Measurements from ENCODE around the gene MRPL48.

The MRPL48 gene

DNA sequence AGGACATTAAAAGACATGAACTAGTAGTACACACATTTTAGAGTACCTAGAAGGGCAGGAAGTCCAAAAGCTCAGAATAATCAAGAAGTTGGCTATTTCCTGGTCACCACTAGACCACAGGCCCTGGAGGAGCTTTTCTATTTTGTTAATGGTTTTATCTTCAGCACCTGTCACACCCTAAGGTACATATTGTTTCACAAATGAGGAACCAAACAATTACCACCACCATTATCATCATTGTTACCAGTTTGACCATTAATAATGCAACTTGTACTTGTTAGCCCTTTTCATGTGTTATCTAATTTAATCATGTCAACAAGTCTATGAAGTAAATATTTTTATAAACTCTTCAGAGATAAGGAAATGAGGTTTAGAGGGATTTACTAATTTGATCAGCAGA is 4.9 kb downstream of the MRPL48 start:
- Mint-ChIP-seq H3K9me3 (no peaks in the 10 kb centered on the region), H3K4me1 (ENCODE audit: low read depth) (peaks cover 13% of the 10 kb centered on the region), H3K36me3 (ENCODE audit: low read depth) (peaks cover 5% of the 10 kb centered on the region), H3K27ac (no peak overlapping the region), H3K27me3 (ENCODE audit: low read depth) (no peaks in the 10 kb centered on the region), H3K4me3 (no peak overlapping the region)

DNA sequence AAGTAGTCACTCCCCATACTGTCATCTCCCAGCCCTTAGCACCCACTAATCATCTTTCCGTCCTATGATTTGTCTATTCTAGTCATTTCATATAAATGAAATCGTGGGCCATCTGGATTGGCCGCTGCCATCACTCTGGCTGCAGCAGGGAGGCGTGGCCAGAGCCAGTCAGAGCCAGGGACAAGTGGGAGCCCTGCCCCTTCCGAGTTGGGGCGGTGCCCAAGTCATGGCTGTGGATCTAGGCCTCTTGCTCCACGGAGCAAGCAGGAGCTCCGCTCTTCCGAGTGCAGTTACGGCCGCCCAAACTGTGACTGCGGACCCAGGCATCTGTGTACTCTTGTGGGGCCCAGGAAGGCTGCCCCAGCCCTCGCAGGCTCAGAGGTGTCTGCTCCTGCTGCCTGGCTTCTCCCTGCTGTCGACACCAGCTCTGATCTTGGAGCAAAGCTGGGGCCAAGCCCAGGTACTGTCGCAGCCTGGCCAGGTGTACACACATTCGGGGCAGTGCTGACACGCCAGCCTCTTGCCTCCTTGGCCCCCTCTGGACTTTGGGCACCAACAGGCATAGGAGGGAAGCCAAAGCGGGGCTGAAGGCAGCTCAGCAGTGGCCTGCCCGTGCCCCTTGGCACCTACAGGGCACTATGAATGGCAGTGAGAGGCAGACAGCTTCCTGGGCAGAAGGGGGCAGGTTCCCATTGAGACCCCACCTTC is 8.4 kb downstream of the MRPL48 start:
- no peaks in the 10 kb centered on the region for H3K27me3 Mint-ChIP-seq (ENCODE audit: low read depth)
- peaks cover 3% of the 10 kb centered on the region for H3K4me1 Mint-ChIP-seq (ENCODE audit: low read depth)
- no peaks in the 10 kb centered on the region for H3K9me3 Mint-ChIP-seq
- H3K27ac Mint-ChIP-seq: no peak overlapping the region
- peaks cover 3% of the 10 kb centered on the region for H3K36me3 Mint-ChIP-seq (ENCODE audit: low read depth)
- H3K4me3 Mint-ChIP-seq: no peak overlapping the region

DNA sequence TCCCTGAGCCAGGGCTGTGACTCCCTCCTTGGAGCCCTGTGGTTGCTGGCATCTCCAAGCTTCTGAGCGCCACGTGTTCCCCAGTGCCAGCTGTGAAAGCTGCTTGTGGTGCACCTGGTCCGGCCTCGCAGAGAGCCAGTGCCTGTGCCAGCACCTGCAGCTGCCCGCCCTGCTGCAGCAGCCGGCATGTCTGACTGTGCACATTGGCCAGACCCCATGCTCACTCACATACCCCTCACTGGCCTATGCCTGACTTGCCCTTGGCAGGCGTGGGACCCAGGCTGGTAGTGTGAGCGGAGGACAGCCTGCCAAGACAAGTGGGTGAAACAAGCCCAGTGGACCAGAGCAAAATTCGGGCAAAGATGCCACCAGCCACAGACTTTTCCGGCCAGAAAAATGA is 9.8 kb downstream of the MRPL48 start:
- no peak overlapping the region for H3K4me3 Mint-ChIP-seq
- peaks cover 3% of the 10 kb centered on the region for H3K36me3 Mint-ChIP-seq (ENCODE audit: low read depth)
- no peaks in the 10 kb centered on the region for H3K27me3 Mint-ChIP-seq (ENCODE audit: low read depth)
- H3K27ac Mint-ChIP-seq: no peak overlapping the region
- no peaks in the 10 kb centered on the region for H3K9me3 Mint-ChIP-seq
- H3K4me1 Mint-ChIP-seq (ENCODE audit: low read depth): peaks cover 3% of the 10 kb centered on the region

DNA sequence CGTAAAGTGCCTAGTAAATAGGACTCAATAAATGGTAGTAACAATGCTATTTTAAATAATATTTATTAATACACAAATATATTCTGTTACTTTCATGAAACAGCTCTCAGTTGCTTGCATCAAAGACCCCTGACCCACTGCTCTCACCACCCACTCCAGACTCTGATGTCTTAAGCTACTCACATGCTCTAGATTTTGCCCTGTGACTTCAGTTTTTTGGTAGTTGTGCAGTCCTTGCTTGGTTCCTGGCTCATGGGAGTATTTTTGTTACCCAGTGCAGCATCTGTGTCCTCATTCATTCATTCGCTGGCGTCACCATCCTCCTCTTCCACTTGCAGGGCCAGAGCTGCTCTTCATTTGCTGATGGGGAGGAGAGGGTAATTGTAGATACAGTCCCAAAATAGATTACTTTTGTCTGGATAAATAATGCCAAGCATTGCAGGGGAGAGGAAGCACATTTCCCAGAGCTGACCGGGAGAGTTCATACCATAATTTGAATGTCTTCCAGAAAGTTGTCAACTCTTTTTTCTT is 12.7 kb downstream of the MRPL48 start:
- no peaks in the 10 kb centered on the region for H3K36me3 Mint-ChIP-seq (ENCODE audit: low read depth)

DNA sequence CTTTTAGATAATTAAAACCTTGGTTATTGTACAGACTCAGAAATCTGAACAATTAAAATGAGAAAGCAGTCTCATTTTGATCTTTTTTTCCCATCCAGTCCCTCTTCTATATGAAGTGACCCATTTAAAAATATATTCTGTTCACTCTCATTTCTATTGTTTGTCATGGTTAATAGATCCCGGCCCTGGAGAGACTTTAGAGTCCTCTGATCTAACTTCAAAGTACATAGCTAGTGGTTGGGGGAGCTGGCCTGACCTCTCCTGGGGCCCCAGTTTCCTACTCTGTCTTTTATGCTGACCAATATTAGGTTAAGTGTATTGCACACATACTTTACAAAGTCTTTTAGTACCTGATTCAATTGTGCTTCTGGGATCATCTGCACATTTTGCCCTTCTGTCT is 13.5 kb downstream of the MRPL48 start:
- no peaks in the 10 kb centered on the region for H3K4me1 Mint-ChIP-seq (ENCODE audit: low read depth)

More for the DNA sequence above, 12.7 kb downstream of the MRPL48 start:
- H3K4me3 Mint-ChIP-seq: no peak overlapping the region
- H3K27me3 Mint-ChIP-seq (ENCODE audit: low read depth): no peaks in the 10 kb centered on the region
- H3K27ac Mint-ChIP-seq: no peak overlapping the region
- no peaks in the 10 kb centered on the region for H3K9me3 Mint-ChIP-seq
- no peaks in the 10 kb centered on the region for H3K4me1 Mint-ChIP-seq (ENCODE audit: low read depth)

DNA sequence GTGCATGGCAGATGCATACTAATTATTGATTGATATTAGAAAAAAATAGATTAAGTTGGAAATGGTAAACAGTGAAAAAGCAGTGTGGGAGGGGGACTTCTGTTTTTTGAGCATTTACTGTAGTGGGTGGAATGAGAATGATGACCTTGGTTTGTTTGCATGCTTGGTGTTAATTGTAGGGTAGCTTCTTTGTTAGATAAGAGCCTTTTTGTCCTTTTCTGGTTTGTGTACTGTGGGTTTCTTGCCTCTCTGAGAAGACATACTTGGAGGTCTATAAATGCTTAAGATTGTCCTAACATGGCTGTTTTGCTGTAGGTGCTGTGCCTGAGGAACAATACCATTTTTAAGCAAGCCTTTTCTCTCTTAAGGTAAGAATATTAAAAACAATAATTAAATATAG is 17.0 kb downstream of the MRPL48 start:
- peaks cover 12% of the 10 kb centered on the region for H3K36me3 Mint-ChIP-seq (ENCODE audit: low read depth)
- H3K27me3 Mint-ChIP-seq (ENCODE audit: low read depth): no peaks in the 10 kb centered on the region
- no peaks in the 10 kb centered on the region for H3K9me3 Mint-ChIP-seq
- no peak overlapping the region for H3K27ac Mint-ChIP-seq
- no peak overlapping the region for H3K4me3 Mint-ChIP-seq
- no peaks in the 10 kb centered on the region for H3K4me1 Mint-ChIP-seq (ENCODE audit: low read depth)

More for the DNA sequence above, 13.5 kb downstream of the MRPL48 start:
- H3K4me3 Mint-ChIP-seq: no peak overlapping the region
- no peaks in the 10 kb centered on the region for H3K9me3 Mint-ChIP-seq
- peaks cover 3% of the 10 kb centered on the region for H3K36me3 Mint-ChIP-seq (ENCODE audit: low read depth)
- H3K27ac Mint-ChIP-seq: no peak overlapping the region
- H3K27me3 Mint-ChIP-seq (ENCODE audit: low read depth): no peaks in the 10 kb centered on the region

DNA sequence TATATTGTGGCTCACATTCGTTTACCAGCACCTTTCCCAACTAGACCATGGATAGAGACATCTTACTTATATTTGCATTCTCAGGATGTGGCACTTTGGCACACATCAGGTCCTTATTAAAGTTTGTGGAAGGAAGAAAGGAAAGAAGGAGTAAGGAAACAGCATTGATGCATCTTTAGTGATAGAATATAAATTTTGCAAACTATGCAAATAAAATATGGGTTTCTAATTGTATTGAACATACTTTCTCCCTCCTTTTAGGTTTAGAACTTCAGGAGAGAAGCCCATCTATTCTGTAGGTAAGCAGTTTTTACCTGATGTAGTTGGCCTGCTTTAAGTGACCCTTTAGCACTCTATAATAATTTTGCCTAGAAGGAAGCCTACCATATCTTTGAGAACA is 20.4 kb downstream of the MRPL48 start:
- Mint-ChIP-seq H3K4me3 (no peak overlapping the region), H3K36me3 (ENCODE audit: low read depth) (peaks cover 18% of the 10 kb centered on the region), H3K27me3 (ENCODE audit: low read depth) (no peaks in the 10 kb centered on the region), H3K9me3 (no peaks in the 10 kb centered on the region), H3K27ac (no peak overlapping the region), H3K4me1 (ENCODE audit: low read depth) (no peaks in the 10 kb centered on the region)

DNA sequence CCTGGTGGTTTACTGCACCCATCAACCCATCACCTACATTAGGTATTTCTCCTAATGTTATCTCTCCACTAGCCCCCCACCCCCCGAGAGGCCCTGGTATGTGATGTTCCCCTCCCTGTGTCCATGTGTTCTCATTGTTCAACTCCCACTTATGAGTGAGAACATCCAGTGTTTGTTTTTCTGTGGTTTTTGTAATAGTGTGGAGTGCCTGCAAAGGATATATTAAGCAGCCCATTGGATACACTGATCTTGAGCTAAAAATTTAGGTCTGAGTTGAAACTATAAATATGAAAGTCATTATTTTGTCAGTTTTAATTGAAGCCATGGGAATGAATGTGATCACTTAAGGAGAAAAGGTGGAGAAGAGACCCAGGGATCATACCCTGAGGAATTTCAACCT is 23.0 kb downstream of the MRPL48 start:
- no peaks in the 10 kb centered on the region for H3K4me1 Mint-ChIP-seq (ENCODE audit: low read depth)
- H3K27ac Mint-ChIP-seq: no peak overlapping the region
- no peak overlapping the region for H3K4me3 Mint-ChIP-seq
- H3K9me3 Mint-ChIP-seq: no peaks in the 10 kb centered on the region
- peaks cover 18% of the 10 kb centered on the region for H3K36me3 Mint-ChIP-seq (ENCODE audit: low read depth)
- no peaks in the 10 kb centered on the region for H3K27me3 Mint-ChIP-seq (ENCODE audit: low read depth)

DNA sequence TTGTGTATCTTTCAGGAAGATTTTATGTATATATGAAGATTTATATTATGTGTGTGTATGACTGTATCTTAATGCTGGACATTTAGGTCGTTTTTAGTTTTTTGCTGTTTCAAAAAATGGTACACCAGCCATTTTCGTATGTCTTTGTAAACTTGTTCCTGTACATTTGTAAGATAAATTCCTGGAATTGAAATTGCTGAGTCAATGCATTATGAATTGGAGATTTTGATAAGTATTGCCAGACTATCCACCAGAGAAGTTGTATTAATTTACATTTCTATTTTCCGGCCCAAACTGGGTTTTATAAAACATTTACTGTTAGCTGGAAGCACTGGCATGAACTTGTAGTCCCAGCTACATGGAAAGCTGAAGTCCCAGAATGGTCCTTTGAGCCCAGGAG is 24.6 kb downstream of the MRPL48 start:
- Mint-ChIP-seq H3K36me3 (ENCODE audit: low read depth) (peaks cover 12% of the 10 kb centered on the region), H3K27me3 (ENCODE audit: low read depth) (no peaks in the 10 kb centered on the region), H3K4me1 (ENCODE audit: low read depth) (no peaks in the 10 kb centered on the region), H3K9me3 (no peaks in the 10 kb centered on the region), H3K4me3 (no peak overlapping the region), H3K27ac (no peak overlapping the region)

DNA sequence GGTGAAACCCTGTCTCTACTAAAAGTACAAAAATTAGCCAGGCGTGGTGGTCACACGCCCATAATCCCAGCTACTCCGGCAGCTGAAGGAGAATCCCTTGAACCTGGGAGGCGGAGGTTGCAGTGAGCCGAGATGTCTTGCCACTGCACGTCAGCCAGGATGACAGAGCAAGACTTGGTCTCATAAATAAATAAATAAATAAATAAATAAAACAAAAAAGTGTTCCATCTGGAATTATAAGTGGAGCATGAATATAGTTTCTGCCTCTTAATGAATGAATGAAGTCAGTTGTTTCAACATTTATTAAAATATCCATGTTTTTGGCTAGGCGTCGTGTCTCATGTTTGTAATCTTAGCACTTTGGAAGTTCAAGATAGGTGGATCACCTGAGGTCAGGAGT is 27.1 kb downstream of the MRPL48 start:
- H3K4me3 Mint-ChIP-seq: no peak overlapping the region
- no peaks in the 10 kb centered on the region for H3K27me3 Mint-ChIP-seq (ENCODE audit: low read depth)
- no peak overlapping the region for H3K27ac Mint-ChIP-seq
- peaks cover 6% of the 10 kb centered on the region for H3K36me3 Mint-ChIP-seq (ENCODE audit: low read depth)
- H3K4me1 Mint-ChIP-seq (ENCODE audit: low read depth): no peaks in the 10 kb centered on the region
- H3K9me3 Mint-ChIP-seq: no peaks in the 10 kb centered on the region

DNA sequence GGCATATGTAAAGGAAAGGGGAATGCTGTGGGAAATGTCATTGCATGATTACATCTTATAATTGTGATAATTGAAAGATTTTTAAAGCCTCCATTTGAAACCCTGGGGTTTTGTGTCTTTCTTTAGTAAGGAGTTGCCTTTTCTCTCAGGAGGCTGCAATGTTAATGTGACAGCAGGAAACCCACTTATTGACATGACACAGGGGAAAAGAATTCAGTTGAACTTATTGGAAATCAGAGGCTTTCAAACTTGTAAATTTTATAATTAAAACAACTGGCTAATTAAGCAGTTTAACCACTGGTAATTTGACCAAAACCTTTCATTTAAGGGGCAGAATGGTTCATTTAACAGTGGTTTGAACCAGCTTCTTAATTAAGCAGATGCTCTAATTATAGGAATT is 31.2 kb downstream of the MRPL48 start:
- no peak overlapping the region for H3K27ac Mint-ChIP-seq
- no peaks in the 10 kb centered on the region for H3K4me1 Mint-ChIP-seq (ENCODE audit: low read depth)
- no peaks in the 10 kb centered on the region for H3K9me3 Mint-ChIP-seq
- no peak overlapping the region for H3K4me3 Mint-ChIP-seq
- peaks cover 3% of the 10 kb centered on the region for H3K36me3 Mint-ChIP-seq (ENCODE audit: low read depth)
- no peaks in the 10 kb centered on the region for H3K27me3 Mint-ChIP-seq (ENCODE audit: low read depth)

DNA sequence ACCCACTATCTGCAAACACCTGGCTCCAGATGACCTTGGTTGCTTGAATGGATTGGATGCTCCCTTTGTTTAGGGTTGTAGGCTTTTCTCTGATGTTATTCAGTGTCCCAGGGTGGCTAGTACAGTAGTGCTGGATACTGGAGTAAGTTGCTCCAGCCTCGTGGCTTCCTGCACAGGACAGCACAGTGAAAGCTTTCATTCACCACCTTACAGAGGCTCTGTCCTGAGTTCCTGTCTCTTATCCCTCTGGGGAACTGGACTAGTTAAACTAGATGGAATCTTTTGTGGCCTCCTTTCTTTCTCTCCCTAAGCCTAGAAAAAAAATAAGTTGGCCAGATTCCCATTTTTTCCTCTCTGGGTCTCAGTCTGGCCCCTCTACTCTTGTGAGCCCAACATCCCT is 42.6 kb downstream of the MRPL48 start:
- Mint-ChIP-seq H3K36me3 (ENCODE audit: low read depth) (peaks cover 22% of the 10 kb centered on the region), H3K4me3 (no peak overlapping the region), H3K27ac (no peak overlapping the region), H3K4me1 (ENCODE audit: low read depth) (no peaks in the 10 kb centered on the region), H3K9me3 (no peaks in the 10 kb centered on the region), H3K27me3 (ENCODE audit: low read depth) (no peaks in the 10 kb centered on the region)

DNA sequence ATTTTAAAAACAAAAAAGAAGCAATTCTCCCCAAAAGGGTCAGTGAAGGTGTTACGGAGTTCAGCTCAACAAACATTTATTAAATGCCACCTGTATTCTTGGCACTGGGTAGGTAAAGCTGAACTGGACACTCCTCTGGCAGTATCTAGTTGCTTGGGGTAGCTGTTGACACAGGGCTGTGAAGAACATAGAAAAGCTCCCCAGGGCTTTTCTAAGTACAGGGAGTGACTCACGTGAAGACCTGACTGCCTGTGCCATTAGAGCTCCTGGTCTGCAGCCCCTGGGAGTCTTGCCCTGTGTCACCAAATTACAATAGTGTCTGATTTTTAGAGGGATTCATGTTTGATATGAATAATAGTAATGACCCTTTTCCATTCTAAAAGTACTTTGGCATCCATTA is 45.4 kb downstream of the MRPL48 start:
- Mint-ChIP-seq H3K27ac (no peak overlapping the region), H3K4me1 (ENCODE audit: low read depth) (no peaks in the 10 kb centered on the region), H3K27me3 (ENCODE audit: low read depth) (no peaks in the 10 kb centered on the region), H3K36me3 (ENCODE audit: low read depth) (peaks cover 13% of the 10 kb centered on the region), H3K4me3 (no peak overlapping the region), H3K9me3 (no peaks in the 10 kb centered on the region)

DNA sequence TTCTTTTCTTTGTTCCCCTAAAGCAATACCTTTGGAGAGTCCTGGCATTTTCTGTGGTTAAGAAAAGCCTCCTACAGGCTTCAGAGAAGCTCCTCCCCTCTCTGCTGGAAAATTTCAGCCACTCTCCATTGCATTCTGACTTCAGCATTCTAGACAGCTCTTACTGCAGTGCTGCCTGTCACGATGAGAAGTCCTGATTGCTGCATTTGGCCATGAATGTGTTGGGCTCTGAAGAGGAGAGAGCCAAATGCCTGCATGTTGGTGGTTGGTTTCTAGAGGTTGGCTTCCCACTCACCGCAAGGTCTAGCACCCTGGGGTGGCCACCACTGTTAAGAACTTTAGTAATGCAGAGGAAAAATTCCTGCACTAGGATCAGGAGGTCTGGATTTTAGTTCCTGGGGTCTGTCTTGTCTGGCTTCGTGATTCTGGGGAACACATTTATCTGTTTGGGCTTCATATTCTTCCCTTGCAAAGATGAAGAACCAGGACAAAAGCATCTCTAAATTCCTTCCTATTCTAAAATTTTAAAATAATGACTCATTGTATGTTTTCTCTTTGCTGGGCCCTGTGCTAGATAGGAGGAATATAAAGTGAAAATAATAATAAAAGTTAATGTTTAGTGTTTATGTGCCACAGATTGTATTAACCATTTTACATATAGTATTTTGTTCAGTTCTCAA is 50.9 kb downstream of the MRPL48 start:
- Mint-ChIP-seq H3K9me3 (no peaks in the 10 kb centered on the region), H3K4me3 (no peak overlapping the region), H3K27ac (no peak overlapping the region), H3K36me3 (ENCODE audit: low read depth) (peaks cover 8% of the 10 kb centered on the region), H3K4me1 (ENCODE audit: low read depth) (no peaks in the 10 kb centered on the region), H3K27me3 (ENCODE audit: low read depth) (no peaks in the 10 kb centered on the region)

DNA sequence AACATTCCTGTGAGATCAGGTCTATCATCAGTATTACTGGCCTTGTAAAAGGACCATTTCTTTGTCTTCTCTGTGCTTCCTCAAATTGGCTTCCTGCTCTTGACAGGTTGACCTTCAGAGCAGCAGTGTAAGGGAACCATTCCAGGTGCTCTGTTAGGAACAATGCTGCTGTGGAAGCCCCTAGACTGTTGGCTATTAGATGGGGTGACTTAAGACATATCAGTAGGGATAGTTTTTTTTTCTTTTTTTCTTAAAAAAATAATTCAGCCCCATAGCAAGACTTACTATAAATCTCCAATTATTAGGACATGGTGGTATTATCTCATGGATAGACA is 51.4 kb downstream of the MRPL48 start:
- H3K9me3 Mint-ChIP-seq: no peaks in the 10 kb centered on the region
- H3K4me3 Mint-ChIP-seq: no peak overlapping the region
- peaks cover 8% of the 10 kb centered on the region for H3K36me3 Mint-ChIP-seq (ENCODE audit: low read depth)
- no peaks in the 10 kb centered on the region for H3K27me3 Mint-ChIP-seq (ENCODE audit: low read depth)
- no peaks in the 10 kb centered on the region for H3K4me1 Mint-ChIP-seq (ENCODE audit: low read depth)
- no peak overlapping the region for H3K27ac Mint-ChIP-seq
